Osteocyte (in vitro differentiated cells): Measurements from ENCODE around the gene IGFALS. TPM values are rescaled to one million over a fixed set of nuclear protein-coding genes. Genes with fewer than 3 reads are reported as not detected.

Experiments used
- DNase-seq: peaks from one replicate; pipeline ENCODE4 v3.0.0; 2021; ENCODE audit warnings: mixed read lengths; ENCODE audit not compliant: unreplicated experiment; ENCODE audit errors: extremely low spot score
- H3K27ac Mint-ChIP-seq: one replicate; pipeline ENCODE4 v1.8.0; 2021; ENCODE audit warnings: mild to moderate bottlenecking, mixed read lengths; ENCODE audit not compliant: unreplicated experiment
- H3K27me3 Mint-ChIP-seq: one replicate; pipeline ENCODE4 v1.8.0; 2021; ENCODE audit warnings: mixed read lengths; ENCODE audit not compliant: unreplicated experiment
- H3K36me3 Mint-ChIP-seq: one replicate; pipeline ENCODE4 v1.8.0; 2021; ENCODE audit warnings: mixed read lengths; ENCODE audit not compliant: unreplicated experiment
- H3K4me1 Mint-ChIP-seq: one replicate; pipeline ENCODE4 v1.8.0; 2021; ENCODE audit warnings: mixed read lengths; ENCODE audit not compliant: unreplicated experiment
- H3K4me3 Mint-ChIP-seq: one replicate; pipeline ENCODE4 v1.8.0; 2021; ENCODE audit warnings: mild to moderate bottlenecking, moderate library complexity, mixed read lengths; ENCODE audit not compliant: unreplicated experiment
- H3K9me3 Mint-ChIP-seq: one replicate; pipeline ENCODE4 v1.8.0; 2021; ENCODE audit warnings: mixed read lengths; ENCODE audit not compliant: unreplicated experiment
- CTCF ChIP-seq: fragments of 200-600 bp; sonication (generic); IDR thresholded peaks from 2 replicates; pipeline ENCODE4 v1.5.0; 2021; ENCODE audit warnings: antibody characterized with exemption, mild to moderate bottlenecking, moderate library complexity
- total RNA-seq: library from RNA; stranded (reverse); gene quantifications from 2 replicates; pipeline ENCODE4 v1.2.1, GENCODE V29; 2021

Gene IGFALS
- total RNA-seq, 1 donor from 2014 or later = 0.43 TPM

- TF ChIP-seq CTCF = no peak
- Mint-ChIP-seq H3K27ac (no peak overlapping the region), H3K4me1 (peaks cover 11% of the 10 kb centered on the region), H3K4me3 (no peak overlapping the region), H3K9me3 (no peaks in the 10 kb centered on the region), H3K27me3 (no peaks in the 10 kb centered on the region), H3K36me3 (peaks cover 5% of the 10 kb centered on the region)
- no peak for DNase-seq
These were observed 26.1 kb downstream of the IGFALS start for GRCh38 chr16:1767116-1767994.

DNA sequence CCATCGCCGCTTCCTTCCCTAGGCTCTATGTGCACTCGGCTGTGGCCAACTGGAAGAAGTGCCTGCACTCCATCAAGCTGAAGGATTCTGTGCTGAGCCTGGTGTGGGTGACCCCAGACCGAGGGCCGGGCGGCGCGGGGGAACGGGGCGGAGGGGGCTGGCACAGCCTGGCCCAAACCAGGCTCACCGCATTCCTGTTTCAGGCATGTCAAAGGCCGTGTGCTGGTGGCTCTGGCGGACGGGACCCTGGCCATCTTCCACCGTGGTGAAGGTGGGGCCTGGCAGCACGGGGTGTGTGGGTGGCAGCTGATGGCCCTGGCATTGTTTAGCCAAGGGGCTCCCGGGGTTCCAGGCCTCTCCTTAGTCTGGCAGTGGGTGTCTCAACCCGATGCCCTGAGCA, 26.8 kb downstream of the IGFALS start:
- H3K4me1 Mint-ChIP-seq = peaks cover 5% of the 10 kb centered on the region
- no peak overlapping the region for H3K27ac Mint-ChIP-seq
- no peaks in the 10 kb centered on the region for H3K9me3 Mint-ChIP-seq
- H3K27me3 Mint-ChIP-seq = no peaks in the 10 kb centered on the region
- TF ChIP-seq CTCF = no peak
- no peak overlapping the region for H3K4me3 Mint-ChIP-seq
- peaks cover 5% of the 10 kb centered on the region for H3K36me3 Mint-ChIP-seq
- DNase-seq = no peak

DNA sequence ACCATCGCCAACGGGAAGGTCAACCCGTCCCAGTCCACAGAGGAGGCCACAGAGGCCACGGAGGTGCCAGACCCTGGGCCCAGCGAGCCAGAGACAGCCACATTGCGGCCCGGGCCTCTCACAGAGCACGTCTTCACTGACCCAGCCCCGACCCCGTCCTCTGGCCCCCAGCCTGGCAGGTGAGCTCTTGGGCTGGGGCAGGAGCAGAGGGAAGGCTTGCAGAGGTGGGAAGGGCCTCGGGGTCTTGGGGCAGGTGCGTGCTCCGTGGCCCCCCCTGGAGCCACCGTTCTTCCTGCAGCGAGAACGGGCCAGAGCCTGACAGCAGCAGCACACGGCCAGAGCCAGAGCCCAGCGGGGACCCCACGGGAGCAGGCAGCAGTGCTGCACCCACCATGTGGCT, 27.3 kb downstream of the IGFALS start:
- peaks cover 7% of the 10 kb centered on the region for H3K36me3 Mint-ChIP-seq
- DNase-seq = no peak
- TF ChIP-seq CTCF = no peak
- H3K4me1 Mint-ChIP-seq = peaks cover 4% of the 10 kb centered on the region
- H3K27me3 Mint-ChIP-seq = no peaks in the 10 kb centered on the region
- no peak overlapping the region for H3K4me3 Mint-ChIP-seq
- no peak overlapping the region for H3K27ac Mint-ChIP-seq
- no peaks in the 10 kb centered on the region for H3K9me3 Mint-ChIP-seq

- H3K4me1 Mint-ChIP-seq = peaks cover 4% of the 10 kb centered on the region
- H3K36me3 Mint-ChIP-seq = peaks cover 8% of the 10 kb centered on the region
- H3K4me3 Mint-ChIP-seq = no peak overlapping the region
- no peak for DNase-seq
- H3K27ac Mint-ChIP-seq = no peak overlapping the region
- no peaks in the 10 kb centered on the region for H3K27me3 Mint-ChIP-seq
- no peaks in the 10 kb centered on the region for H3K9me3 Mint-ChIP-seq
- TF ChIP-seq CTCF = no peak
These were observed 27.7 kb downstream of the IGFALS start for GRCh38 chr16:1765826-1766225.

- DNase-seq = no peak
- no peak overlapping the region for H3K27ac Mint-ChIP-seq
- H3K27me3 Mint-ChIP-seq = no peaks in the 10 kb centered on the region
- H3K9me3 Mint-ChIP-seq = no peaks in the 10 kb centered on the region
- no peaks in the 10 kb centered on the region for H3K4me1 Mint-ChIP-seq
- H3K4me3 Mint-ChIP-seq = no peak overlapping the region
- no peak for TF ChIP-seq CTCF
- H3K36me3 Mint-ChIP-seq = peaks cover 8% of the 10 kb centered on the region
These were observed 28.5 kb downstream of the IGFALS start for GRCh38 chr16:1764971-1765370.
